NCI-H2081 treated with DMSO at 0.1 percent for 48 hours (cell line): ENCODE measurements around the gene FAM83B.
"Not testable (repeated sequence)": the region's sequence is repeated elsewhere in the genome, so short reads cannot be mapped to it uniquely, and the experiment has no call there.

ENCODE experiments used
- DNase-seq: peaks from one replicate; lab custom pipeline; 2025; lab: John Stamatoyannopoulos, UW

Gene FAM83B

DNA sequence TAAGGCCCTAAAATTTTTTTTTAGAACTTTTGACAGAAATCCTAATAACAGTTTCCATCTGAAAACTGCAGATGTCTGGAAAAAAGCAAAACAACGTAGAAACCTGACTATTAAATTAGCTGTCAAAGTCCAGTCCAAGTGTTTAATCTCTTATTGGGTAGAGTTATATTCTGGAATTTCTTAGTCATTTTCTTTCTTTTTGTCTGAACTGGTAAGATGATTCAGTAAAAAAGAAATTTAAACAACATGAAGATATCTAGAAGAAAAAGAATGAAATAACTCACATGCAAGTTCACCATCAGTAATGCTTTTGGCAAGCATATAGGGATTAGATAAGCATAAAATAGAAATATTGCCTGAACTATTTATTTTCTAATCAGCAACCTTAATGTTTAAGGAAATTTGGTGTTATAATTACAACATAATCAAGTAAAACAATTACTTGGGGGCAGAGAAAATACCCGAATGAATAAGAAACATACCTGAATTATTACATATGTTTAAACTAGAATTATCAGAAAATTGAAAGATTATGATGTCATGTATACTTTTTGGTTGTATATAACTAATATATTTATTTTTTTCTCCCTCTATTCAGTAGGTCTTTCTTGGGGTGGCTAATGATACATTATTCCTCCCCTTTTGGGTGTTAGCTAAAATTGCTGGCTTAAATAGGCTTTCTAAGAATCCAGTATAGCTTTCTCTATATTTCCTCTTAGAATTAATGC lies 51.1 kb downstream of the FAM83B start:
- no peak for DNase-seq

DNA sequence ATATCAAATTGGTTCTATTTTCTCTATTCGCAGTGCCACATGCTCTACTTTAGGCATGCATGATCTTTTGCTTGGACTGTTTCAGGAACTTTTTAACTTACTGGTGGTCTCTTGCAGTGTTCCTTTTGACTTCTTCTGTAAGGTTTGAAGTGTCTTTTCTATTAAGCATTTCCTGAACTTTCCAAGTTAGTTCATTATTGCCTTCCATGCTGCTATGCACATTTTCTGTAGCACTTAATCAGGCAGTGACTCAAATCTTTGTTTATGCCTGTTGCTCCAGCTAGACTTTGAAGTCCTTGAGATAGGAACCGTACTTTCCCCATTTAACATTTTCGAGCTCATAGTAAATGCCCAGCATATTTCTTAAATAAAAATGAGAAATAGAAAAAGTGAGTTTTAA lies 52.2 kb downstream of the FAM83B start:
- DNase-seq: no peak

DNA sequence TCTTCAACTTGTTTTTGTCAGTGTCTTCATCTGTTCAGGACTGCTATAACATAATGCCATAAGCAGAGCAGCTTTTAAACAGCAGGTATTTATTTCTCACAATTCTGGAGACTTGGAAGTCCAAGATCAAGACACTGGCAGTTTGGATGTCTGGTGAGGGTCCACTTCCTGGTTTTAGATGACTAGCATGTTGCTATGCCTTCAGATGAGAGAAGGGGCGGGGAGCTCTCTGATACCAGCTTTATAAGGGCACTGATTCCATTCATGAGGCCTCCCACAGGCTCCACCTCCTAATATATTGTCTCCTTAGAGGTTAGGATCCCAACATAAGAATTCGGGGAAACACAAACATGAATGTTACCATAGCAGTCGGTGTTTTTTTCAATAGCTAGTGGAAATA lies 52.9 kb downstream of the FAM83B start:
- DNase-seq: no peak

DNA sequence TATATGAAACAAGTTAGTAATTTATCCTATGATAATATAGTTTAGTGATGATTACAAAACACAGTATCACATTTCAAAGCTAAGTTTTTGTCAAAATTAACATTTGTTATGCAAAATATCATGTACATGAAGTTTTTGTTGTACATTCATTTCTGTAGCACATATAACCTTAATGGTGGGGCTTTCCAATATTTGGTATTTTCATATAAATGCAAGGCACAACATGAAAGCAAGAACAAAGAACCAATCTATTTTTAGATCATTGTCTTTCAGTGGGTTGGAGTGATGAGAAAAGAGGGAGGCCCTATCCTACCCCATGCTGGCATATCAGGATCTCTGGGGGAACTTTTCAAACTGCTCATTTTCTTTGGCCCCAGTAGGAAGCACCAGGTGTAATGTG lies 53.4 kb downstream of the FAM83B start:
- DNase-seq: no peak

DNA sequence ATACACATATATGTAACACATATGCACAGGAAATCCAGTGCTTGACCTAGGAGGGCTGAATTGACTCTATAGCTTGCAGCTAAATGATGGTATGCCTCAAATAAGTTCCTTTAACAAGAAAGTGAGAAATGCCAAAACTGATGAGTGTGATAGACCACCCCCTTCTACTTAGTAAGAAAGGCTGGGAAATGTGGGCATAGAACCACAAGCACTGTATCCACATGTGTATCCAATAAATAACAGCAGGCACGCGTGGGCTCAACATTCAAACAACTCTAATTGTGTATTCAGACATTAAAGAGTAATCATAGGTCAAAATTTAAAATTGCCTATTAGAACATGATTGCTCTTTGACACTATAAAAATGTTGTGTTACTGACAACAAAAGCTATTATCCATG lies 54.1 kb downstream of the FAM83B start:
- no peak for DNase-seq

DNA sequence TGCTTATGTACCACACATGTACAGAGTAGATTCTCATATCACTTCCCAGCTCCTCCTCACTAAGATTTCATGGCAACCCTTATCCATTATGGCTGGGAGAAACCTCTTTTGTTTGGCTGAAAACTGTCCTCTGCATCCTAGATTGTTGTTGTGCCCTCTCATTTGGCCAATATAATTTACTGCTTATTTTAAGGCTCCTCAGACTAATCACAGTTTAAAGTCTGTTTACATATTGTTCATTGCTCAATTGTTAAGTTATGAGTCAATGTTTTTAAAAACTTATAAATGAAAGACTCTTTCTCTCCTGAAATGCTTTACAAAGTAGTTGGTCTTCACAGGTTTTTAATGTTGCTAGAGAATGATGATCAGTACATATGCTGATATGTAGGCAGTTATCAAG lies 57.3 kb downstream of the FAM83B start:
- DNase-seq: no peak

DNA sequence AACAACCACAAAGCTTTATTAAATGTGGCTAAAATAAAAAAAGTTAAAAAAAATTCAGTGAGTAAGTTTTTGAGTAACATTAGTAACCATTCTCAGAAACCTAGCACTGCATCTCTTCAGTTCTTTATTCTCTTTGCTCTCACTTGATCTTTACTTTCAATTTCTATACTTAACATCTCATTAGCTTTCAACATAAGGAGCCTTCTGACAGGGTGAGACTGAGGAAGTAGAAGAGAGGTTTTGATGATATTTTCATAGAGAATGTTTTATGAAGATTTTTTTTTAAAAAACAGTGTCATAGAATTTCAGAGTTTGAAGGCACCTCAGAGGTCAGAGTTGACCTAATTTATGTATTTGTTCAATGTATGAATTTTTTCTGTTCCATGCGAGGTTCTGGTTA lies 60.8 kb downstream of the FAM83B start:
- DNase-seq: no peak

DNA sequence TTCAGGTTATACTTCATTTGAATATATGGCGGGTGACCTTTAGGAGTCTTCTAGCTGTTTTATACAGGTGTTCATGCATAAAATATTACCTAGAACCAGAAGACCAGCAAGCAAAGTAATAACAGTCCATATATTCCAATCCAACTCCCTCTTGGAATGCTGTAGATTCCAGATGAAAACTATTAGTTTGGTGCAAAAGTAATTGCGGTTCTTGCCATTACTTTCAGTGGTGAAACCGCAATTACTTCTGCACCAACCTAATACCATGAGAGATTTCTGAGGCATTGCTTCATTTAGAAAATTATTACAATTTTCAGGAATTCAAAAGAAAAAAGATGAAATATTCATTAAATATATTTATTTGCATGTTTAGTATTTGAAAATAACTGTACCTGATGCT lies 62.6 kb downstream of the FAM83B start:
- no peak for DNase-seq

DNA sequence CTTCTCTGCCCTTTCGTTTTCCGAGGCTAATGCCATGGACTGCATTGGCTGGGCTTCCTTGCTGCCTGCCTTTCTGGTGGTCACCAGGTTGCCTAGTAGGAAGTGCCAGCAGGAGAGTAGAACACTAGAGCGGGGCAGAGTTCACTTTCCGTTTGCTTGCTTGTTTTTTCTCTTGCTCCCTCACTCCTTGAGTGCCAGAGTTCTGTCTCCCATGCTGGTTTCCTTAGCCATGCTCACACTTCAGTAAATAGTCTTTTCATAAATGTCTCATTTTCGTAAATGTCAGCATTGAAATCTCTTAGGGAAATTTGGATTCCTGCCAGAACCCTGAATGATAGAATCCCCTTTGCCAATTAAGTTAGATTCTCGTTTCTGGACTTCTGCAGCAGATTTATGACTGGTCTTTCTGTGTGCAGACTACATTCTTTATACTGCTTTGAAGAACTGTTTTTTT lies 63.9 kb downstream of the FAM83B start:
- DNase-seq: no peak

DNA sequence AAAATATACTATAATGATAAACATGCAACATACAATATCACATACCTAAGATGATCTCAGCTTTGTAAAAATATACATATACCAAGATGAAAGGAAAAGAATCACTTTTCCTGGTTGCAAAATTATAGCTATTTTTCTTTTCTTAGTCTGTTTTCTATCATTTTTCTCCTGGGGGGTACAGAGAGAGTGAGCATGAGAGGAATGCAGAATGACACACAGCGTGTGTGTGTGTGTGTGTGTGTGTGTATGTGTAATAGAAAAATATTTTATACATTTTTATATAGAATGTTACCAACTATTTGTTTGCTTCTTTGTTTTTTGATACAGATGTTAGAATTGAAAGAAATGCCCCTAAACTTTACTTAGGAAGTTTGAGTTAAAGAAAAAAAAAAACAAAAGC lies 64.3 kb downstream of the FAM83B start:
- DNase-seq: no peak

DNA sequence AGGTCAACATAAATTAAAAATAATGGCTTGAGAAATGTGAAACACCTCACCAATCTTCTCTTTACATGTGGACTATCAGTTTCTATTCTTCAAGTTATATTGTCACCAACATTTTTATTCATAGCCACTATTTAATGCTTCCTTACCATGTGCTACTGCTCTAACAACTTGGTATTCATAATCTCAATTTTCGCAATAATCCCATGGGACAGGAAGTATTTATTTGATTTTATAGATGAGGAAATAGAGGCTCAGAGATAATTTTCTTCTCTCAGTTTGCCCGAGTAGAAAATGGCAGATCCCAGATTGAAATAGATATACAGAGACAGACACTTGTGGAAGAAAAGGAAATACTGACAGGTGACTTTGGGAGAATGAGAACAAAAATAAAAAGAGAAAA lies 66.6 kb downstream of the FAM83B start:
- no peak for DNase-seq

DNA sequence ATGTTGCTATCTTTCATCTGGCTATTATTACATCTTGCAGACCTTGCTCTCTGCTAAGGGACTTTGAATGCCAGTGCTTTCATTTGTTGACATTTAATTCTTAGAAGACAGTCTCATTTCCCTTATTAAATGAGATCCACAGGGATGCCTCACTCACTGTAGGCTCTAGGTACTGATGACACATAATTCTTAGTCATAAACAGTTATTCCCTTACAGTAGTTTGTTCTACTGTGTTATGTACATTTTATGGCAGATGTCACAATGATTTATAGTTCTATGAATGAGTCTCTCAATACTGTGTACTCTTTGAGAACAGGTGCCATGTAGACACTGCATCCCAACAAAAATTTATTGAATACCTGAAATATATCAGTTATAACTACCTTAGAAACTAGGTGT lies 70.3 kb downstream of the FAM83B start:
- DNase-seq: no peak

DNA sequence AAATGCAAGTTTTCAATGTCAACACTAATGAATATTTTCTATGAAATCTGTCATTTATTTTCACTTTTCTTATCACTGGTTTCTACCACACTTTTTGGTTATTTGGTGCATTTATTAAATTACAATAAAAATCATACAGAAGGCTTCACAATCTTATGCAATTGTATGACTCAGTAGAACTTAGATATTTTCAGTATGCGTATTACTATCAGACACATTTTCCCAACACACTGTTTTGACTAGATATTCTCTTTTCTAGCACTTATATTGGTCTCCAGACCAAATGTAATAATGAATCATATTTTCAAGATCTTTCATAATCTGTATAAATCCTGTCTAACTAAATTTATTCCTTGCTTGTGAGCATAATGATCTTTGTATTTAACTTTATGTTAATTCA lies 74.1 kb downstream of the FAM83B start:
- no peak for DNase-seq

DNA sequence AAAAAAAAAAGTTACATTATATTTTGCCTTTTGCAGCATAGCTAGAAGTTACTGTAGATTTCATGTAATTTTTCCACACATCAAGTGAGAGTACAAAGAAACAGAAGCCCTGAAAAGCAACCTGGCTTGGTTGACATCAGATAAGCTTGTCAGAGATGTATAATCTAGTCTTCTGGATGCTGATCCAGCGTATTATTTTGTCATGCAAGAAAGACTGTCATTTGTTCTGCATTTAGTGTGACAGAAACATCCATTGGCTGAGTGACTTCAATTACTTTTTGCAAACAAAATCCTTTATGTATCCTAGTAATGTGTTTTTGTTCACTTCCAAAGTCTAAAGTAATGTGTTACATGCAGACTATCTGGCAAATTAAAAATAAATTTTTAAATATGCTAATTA lies 75.3 kb downstream of the FAM83B start:
- DNase-seq: no peak

GRCh38 chr6:54929245-54929909 lies 82.8 kb downstream of the FAM83B start:
- no peak for DNase-seq

DNA sequence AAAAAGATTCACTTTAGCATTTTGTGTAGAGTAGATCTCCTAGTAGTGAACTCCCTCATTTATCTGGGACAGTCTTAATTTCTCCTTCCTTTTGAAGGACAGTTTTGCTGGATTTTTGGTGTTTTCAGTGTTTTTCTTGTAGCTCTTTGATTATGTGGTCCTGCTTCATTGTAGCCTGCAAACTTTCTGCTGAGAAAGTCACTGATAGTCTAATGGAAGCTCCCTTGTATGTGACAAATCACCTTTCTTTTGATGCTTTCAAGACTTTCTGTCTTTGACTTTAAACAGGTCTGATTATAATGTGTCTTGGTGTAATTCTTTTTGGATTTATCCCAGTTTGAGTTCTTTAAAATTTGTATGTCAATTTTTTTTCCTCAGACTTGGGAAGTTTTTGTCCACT lies 86.1 kb downstream of the FAM83B start:
- no peak for DNase-seq

DNA sequence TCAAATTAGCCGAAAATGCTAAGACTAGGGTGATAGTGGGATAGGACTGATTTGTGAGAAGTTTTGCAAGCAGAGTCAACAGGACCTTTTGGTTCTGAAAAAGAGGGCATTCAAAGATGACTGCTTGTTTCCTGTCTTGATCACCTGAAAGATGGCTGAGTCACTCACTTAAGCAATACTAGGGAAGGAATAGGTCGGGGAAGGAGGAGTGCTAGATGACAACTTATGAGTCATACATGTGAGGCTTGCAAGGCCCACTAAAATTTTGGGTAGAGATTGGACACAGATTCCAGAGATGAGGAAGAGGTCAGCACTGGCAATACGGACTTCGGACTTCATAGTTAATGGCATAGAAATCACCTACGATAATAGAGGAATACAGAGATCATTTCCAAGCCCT lies 89.2 kb downstream of the FAM83B start:
- no peak for DNase-seq

DNA sequence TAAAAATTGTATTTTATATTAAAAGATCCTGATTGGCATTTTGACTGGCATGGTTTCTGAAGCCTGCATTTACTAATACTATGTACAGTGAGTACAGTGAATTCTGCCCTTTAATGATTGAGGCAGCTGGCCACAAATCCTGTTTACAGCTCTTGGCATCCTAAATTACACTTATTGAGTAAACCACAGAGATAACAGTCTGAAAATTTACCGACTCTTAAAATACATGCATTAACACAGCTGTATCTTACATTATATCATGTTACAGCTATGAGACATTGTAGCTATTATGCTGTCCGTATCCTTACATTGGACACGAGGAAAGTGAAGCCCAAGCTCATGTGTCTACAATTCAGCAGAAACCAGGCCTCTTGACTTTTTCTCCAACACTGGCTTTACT lies 90.8 kb downstream of the FAM83B start:
- DNase-seq: no peak

DNA sequence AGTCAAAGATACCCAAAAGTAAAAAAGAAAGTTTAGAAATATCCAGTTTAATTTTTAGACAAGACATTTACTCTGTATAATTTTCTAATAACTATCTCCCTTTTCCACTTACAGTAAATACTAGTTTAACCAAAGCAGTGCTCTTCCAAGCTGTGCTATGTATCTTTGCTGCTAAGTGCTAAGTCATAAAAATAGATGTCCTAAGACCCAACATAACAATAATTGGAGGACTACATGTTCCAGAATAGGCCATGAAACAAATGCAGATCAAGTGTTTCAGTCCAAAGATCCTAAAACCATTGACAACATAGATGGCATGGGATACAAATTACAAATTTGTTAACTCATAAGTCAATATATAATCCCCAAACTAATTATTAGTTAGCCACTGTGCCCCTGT lies 111.1 kb downstream of the FAM83B start:
- DNase-seq: no peak

DNA sequence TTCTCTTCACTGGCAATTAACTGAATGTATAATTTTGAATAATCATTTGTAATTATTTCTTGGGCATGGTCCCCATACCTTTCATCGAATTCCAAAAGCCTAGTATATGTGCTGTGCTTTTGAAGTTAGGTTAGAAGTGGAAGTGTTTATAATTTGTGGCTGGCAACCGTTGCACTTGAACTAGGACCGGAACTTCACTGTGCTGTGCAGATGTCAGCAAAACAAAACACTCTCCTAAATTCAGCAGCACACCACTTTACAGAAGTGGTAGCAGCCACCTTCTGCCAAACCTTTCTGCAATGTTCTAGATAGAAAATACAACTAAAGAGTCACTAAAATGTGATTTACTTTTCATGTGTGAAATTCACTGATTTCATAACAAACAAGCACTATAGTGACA lies 111.9 kb downstream of the FAM83B start:
- no peak for DNase-seq

- no peak for DNase-seq
These were observed 113.2 kb downstream of the FAM83B start for GRCh38 chr6:54959820-54960219.

DNA sequence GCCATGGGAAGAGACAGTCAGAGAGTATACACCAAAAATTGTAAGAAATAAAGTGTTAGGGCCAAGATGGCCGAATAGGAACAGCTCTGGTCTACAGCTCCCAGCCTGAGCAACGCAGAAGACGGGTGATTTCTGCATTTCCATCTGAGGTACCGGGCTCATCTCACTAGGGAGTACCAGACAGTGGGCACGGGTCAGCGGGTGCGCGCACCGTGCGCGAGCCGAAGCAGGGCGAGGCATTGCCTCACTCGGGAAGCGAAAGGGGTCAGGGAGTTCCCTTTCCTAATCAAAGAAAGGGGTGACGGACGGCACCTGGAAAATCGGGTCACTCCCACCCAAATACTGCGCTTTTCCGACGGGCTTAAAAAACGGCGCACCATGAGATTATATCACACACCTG lies 114.8 kb downstream of the FAM83B start:
- not testable (repeated sequence) for DNase-seq

GRCh38 chr6:54970337-54970736 lies 123.8 kb downstream of the FAM83B start:
- no peak for DNase-seq

- no peak for DNase-seq
These were observed 125.3 kb downstream of the FAM83B start for GRCh38 chr6:54971825-54972224.
